Lung (tissue), 12 donors: ENCODE results near the gene GALNT10. TPM values are rescaled to one million over a fixed set of nuclear protein-coding genes. Genes with fewer than 3 reads are reported as not detected.

Source experiments
- ATAC-seq: fragments of 200-7000 bp; cut with Tn5 transposase; one replicate; pipeline ENCODE4 v1.9.1; 2020; ENCODE audit warnings: moderate number of reproducible peaks; ENCODE audit not compliant: insufficient read depth, low FRiP score
- DNase-seq, 3 donors: peaks; one replicate each; pipeline ENCODE4 v3.0.0-alpha.2; 2013 to 2017
- H3K27ac ChIP-seq, 2 donors: one replicate each; pipeline ENCODE4 v1.5.1; 2013; ENCODE audit warnings: mild to moderate bottlenecking in 2 of 2, moderate library complexity in 2 of 2, control low read depth in 1 of 2, inconsistent platforms in 1 of 2, low read depth in 1 of 2, low read length in 1 of 2
- H3K27me3 ChIP-seq, 3 donors: one replicate each; pipeline ENCODE4 v1.5.1; 2013; ENCODE audit warnings: low read length in 2 of 3; ENCODE audit not compliant: control insufficient read depth in 3 of 3, insufficient read depth in 3 of 3
- H3K36me3 ChIP-seq, 4 donors: one replicate each; pipeline ENCODE4 v1.5.1; 2013; ENCODE audit warnings: low read length in 4 of 4, mild to moderate bottlenecking in 1 of 4, moderate library complexity in 1 of 4; ENCODE audit not compliant: control insufficient read depth in 4 of 4, insufficient read depth in 4 of 4
- H3K4me1 ChIP-seq, 5 donors: one replicate each; pipeline ENCODE4 v1.5.1; 2013; ENCODE audit warnings: low read length in 5 of 5, mild to moderate bottlenecking in 2 of 5, moderate library complexity in 1 of 5; ENCODE audit not compliant: control insufficient read depth in 5 of 5, insufficient read depth in 5 of 5
- H3K4me3 ChIP-seq: one replicate; pipeline ENCODE4 v1.5.1; 2013; ENCODE audit warnings: mild to moderate bottlenecking, control low read depth, moderate library complexity
- H3K9ac ChIP-seq, 2 donors: one replicate each; pipeline ENCODE4 v1.5.1; 2013; ENCODE audit warnings: low read length in 2 of 2, control low read depth in 1 of 2; ENCODE audit not compliant: insufficient read depth in 1 of 2
- H3K9me3 ChIP-seq, 4 donors: one replicate each; pipeline ENCODE4 v1.5.1; 2013; ENCODE audit warnings: low read length in 3 of 4, mild to moderate bottlenecking in 1 of 4, moderate library complexity in 1 of 4; ENCODE audit not compliant: control insufficient read depth in 4 of 4, insufficient read depth in 3 of 4
- CTCF ChIP-seq: IDR thresholded peaks from 2 replicates; pipeline ENCODE4 v1.5.1; 2012; ENCODE audit warnings: mild to moderate bottlenecking; ENCODE audit errors: control extremely low read depth, extremely low read depth
- WGBS, 2 donors: extraction: QIAGEN DNeasy Blood & Tissue Kit; methylation state at CpG; one replicate each; pipeline ENCODE4 v1.1.7; 2013; 5-methylcytosine and 5-hydroxymethylcytosine counted together
- polyA plus RNA-seq, 2 donors: library from polyadenylated mRNA; stranded (reverse); fragments of 200-250 nt; gene quantifications; one replicate each; pipeline ENCODE4 v1.2.1, GENCODE V29; 2013
- total RNA-seq, 2 donors: library from RNA; depleted of rRNA in 1 of 2; stranded (reverse); fragments of >200 nt in 1 of 2; gene quantifications; one replicate each; pipeline ENCODE4 v1.2.1, GENCODE V29; 2014 to 2021
- donor health status: control.
- donor health status: control.
- donor health status: Bipolar disorder and iron deficiency.
- donor health status: healthy.
- donor health status: DM: yes; HTN: yes; CAD: no.

Gene GALNT10
- total and polyA plus RNA-seq, 4 donors = 9.0 to 70.2 (median 22.0) TPM

GRCh38 chr5:154217462-154217861 is 26.9 kb downstream of the GALNT10 start:
- H3K27me3 ChIP-seq = no peaks in the 10 kb centered on the region
- ATAC-seq (no peak), DNase-seq (no peak)
- H3K9ac ChIP-seq = no peak overlapping the region
- H3K9me3 ChIP-seq = no peaks in the 10 kb centered on the region
- H3K36me3 ChIP-seq = no peaks in the 10 kb centered on the region
- 93 to 95% methylated on average over 4 of the region's 4 CpGs for WGBS, 2 donors
- no peak overlapping the region for H3K4me3 ChIP-seq
- TF ChIP-seq CTCF = no peak
- peaks cover 0 to 10% (median 5%) of the 10 kb centered on the region in 5 donors for H3K4me1 ChIP-seq
- no peak overlapping the region for H3K27ac ChIP-seq

GRCh38 chr5:154218786-154219185 is 28.3 kb downstream of the GALNT10 start:
- 97 to 98% methylated on average over 8 of the region's 8 CpGs for WGBS, 2 donors
- Histone ChIP-seq H3K4me3 (no peak overlapping the region), H3K36me3 (no peaks in the 10 kb centered on the region), H3K27me3 (no peaks in the 10 kb centered on the region), H3K27ac (no peak overlapping the region), H3K4me1 (peaks cover 0 to 10% (median 5%) of the 10 kb centered on the region in 5 donors), H3K9me3 (no peaks in the 10 kb centered on the region), H3K9ac (no peak overlapping the region)
- DNase-seq (no peak), ATAC-seq (no peak)
- no peak for TF ChIP-seq CTCF

- no peaks in the 10 kb centered on the region for H3K27me3 ChIP-seq
- TF ChIP-seq CTCF = no peak
- DNase-seq (no peak), ATAC-seq (no peak)
- no peak overlapping the region for H3K4me3 ChIP-seq
- H3K9ac ChIP-seq = no peak overlapping the region
- H3K4me1 ChIP-seq = peaks cover 0 to 10% (median 5%) of the 10 kb centered on the region in 5 donors
- no peaks in the 10 kb centered on the region for H3K36me3 ChIP-seq
- H3K9me3 ChIP-seq = no peaks in the 10 kb centered on the region
- no peak overlapping the region for H3K27ac ChIP-seq
Observed at GRCh38 chr5:154220625-154221024, 30.1 kb downstream of the GALNT10 start.

GRCh38 chr5:154221371-154221896 is 30.9 kb downstream of the GALNT10 start:
- H3K9ac ChIP-seq = no peak overlapping the region
- WGBS, 2 donors = 43 to 47% methylated on average over 8 of the region's 8 CpGs

More at GRCh38 chr5:154221371-154221896, 30.9 kb downstream of the GALNT10 start:
- peak; percentile 87 for ATAC-seq
- Histone ChIP-seq H3K27me3 (no peaks in the 10 kb centered on the region), H3K36me3 (no peaks in the 10 kb centered on the region), H3K4me1 (peaks cover 0 to 10% (median 5%) of the 10 kb centered on the region in 5 donors), H3K27ac (peak overlapping the region in 1 of 2 donors; percentile 46), H3K9me3 (no peaks in the 10 kb centered on the region), H3K4me3 (no peak overlapping the region)
- TF ChIP-seq CTCF = no peak
- peak; percentile 52 to 83 (median 66) for DNase-seq
